Activated naive CD4-positive, alpha-beta T cell treated with anti-CD3 and anti-CD28 coated beads for 36 hours (primary cell): ENCODE measurements around the gene NUDT17. TPM values are rescaled to one million over a fixed set of nuclear protein-coding genes. Genes with fewer than 3 reads are reported as not detected.

Experiments
- CTCF ChIA-PET: fragments of 350-600 bp; sonication (Branson Sonifier 250); formaldehyde crosslinking; loops from one replicate; lab custom pipeline; 2021; ENCODE audit warnings: antibody characterized with exemption; lab: Charles Lee
- DNase-seq: peaks from one replicate; pipeline ENCODE4 v3.0.0-alpha.2; 2020
- H3K27ac Mint-ChIP-seq: one replicate; pipeline ENCODE4 v1.8.0; 2021; ENCODE audit warnings: mild to moderate bottlenecking, mixed read lengths
- H3K27me3 Mint-ChIP-seq: one replicate; pipeline ENCODE4 v1.8.0; 2021; ENCODE audit warnings: low read depth, mixed read lengths
- H3K36me3 Mint-ChIP-seq: one replicate; pipeline ENCODE4 v1.8.0; 2021; ENCODE audit warnings: low read depth, mixed read lengths
- H3K4me1 Mint-ChIP-seq: one replicate; pipeline ENCODE4 v1.8.0; 2021; ENCODE audit warnings: low read depth, mixed read lengths
- H3K4me3 Mint-ChIP-seq: one replicate; pipeline ENCODE4 v1.8.0; 2021; ENCODE audit warnings: mild to moderate bottlenecking, moderate library complexity, mixed read lengths
- H3K9me3 Mint-ChIP-seq: one replicate; pipeline ENCODE4 v1.8.0; 2021; ENCODE audit warnings: mixed read lengths
- intact Hi-C: fragments of 100-400 bp; cut with micrococcal nuclease; formaldehyde crosslinking; loops from one replicate; pipeline ENCODE4 v1.15.1; 2023
- microRNA-seq: library from miRNA; unstranded; fragments of <30 nt; microRNA quantifications from one replicate; pipeline ENCODE4 v1.2.0, GENCODE V29; 2022; ENCODE audit warnings: borderline microRNAs expressed, borderline replicate concordance
- total RNA-seq, 2 experiments: library from RNA; stranded (reverse); gene quantifications; one replicate each; pipeline ENCODE4 v1.2.3, GENCODE V29; 2021

NUDT17 gene
- total RNA-seq, 2 experiments from 2014 or later: 3.2 to 3.4 TPM

DNA sequence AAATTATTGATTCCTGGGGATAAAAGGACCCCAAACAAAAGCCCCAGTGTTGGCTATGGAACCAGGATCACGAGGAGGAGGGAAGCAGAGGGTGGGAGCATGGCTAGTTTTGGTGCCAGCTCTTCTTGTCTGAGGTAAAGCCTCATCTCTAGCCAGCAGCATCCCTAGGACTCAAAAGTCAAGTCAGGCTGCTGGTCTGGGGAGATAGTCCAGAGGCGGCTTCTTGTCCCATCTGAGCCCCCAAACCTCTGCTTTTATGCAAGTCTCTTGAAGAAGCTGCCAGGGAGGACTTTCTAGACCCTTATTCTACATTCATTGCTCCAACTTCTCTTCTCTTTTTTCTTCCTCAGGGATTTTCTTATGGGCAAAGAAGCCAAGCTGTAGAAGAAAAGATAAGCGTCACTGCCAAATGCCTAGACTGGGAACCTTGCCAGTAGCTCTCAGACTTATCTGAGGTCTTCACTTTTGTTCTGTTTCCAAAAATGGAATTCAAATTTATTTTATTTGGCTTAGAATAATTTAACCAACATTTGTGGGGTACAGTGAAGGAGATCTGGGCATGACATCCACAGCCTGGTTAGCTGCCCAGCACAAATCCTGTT, 47.2 kb downstream of the NUDT17 start:
- Mint-ChIP-seq H3K27me3 (no peaks in the 10 kb centered on the region), H3K27ac (no peak overlapping the region), H3K36me3 (peaks cover 1% of the 10 kb centered on the region), H3K9me3 (no peaks in the 10 kb centered on the region), H3K4me1 (no peaks in the 10 kb centered on the region), H3K4me3 (no peak overlapping the region)
- intact Hi-C loops: no loop called here
- CTCF ChIA-PET: interaction anchor here (0.8 to 3.2 kb wide), 15 partner anchors 10 to 143 kb away, joined by 3 to 23 read pairs (median 7); partner anchors contain the start of genes ITGA10 and PIAS3
- no peak for DNase-seq

DNA sequence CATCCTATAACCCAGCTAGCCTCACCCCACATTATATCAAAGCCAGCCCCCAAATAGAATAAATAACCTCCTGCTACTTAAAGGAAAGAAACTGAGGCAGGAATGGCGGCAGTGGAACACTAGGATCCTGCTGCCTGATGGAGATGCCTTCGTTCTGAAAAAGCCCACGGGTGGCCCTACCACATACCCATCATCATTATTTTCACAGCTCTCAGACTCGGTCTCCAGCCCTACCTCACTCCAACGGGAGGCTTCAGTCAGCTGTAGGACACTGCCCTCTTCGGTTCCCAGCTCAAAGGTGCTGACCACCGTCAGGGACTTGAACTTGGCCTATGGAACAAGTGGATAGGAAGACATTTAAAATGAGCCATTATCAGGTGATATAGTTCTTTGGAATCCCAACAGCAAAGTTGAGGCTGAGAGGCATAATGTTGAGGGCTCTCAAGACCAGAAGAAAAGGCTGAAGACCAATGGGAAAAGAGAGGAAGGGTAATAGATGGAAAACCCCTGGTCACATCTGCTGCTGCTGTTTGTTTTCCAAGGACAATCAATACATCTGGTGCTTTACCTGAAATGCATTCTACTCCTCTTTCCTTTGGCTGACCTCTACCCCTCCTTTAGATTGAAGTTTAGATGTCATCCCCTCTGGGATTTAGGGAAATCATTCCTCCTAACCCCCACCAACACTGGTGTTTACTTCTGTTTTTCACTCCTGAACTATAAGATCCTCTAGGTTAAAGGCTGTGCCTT, 48.1 kb downstream of the NUDT17 start:
- Mint-ChIP-seq H3K36me3 (peaks cover 2% of the 10 kb centered on the region), H3K27ac (no peak overlapping the region), H3K4me1 (no peaks in the 10 kb centered on the region), H3K9me3 (no peaks in the 10 kb centered on the region), H3K27me3 (no peaks in the 10 kb centered on the region), H3K4me3 (no peak overlapping the region)
- intact Hi-C loops: no loop called here
- no peak for DNase-seq
- CTCF ChIA-PET: interaction anchor here (0.8 to 3.2 kb wide), 10 partner anchors 13 to 124 kb away, joined by 3 to 23 read pairs (median 11); partner anchors contain the start of genes ITGA10 and PIAS3

DNA sequence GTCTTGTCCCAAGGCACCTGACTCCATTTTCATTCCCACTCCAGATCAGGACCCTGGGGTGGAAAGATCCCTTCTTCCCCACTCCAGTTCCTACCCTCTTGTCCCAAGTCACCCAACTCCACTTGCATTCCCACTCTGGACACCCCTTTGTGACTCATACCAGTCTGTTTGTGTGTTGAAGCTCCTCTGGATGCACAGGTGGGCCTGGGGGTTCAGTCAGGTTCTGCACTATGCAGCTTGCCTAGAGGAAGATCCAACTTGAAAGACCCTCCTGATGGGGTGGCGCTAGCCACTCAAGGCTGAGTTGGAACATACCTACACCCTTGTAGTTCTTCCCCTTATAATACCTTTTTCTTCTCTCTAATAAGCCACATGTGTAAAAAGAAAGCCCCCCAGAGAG, 50.0 kb downstream of the NUDT17 start:
- Mint-ChIP-seq H3K4me1 (no peaks in the 10 kb centered on the region), H3K27me3 (no peaks in the 10 kb centered on the region), H3K36me3 (peaks cover 4% of the 10 kb centered on the region), H3K9me3 (no peaks in the 10 kb centered on the region), H3K4me3 (no peak overlapping the region), H3K27ac (no peak overlapping the region)
- DNase-seq: no peak
- intact Hi-C loops: no loop called here
- CTCF ChIA-PET: interaction anchor here (0.6 to 2.8 kb wide), 8 partner anchors 13 to 112 kb away, joined by 3 to 15 read pairs (median 4); partner anchors contain the start of genes ITGA10 and NUDT17

DNA sequence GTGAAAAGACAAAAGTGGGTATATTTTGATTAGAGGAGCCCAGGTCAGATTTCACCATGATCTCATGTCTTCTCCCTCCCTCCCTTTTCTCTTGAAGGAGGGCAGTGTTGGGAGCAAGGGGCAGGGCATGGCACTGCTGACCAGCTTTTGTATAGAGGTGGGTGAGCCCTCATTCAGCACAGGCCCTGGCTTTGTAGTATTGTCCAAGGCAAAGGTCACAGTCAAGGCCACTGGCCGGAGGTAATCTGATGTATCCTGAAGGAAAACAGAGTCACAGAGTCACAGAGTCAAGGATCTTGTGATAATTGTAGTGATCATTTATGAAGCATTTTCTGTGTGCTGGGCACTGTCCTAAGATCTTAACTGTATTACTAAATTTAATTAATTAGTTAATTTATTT, 52.5 kb downstream of the NUDT17 start:
- CTCF ChIA-PET: interaction anchor here (1.1 kb wide), 1 partner anchor 43 kb away, joined by 3 read pairs; no protein-coding TSS in a partner anchor
- Mint-ChIP-seq H3K27ac (no peak overlapping the region), H3K4me1 (no peaks in the 10 kb centered on the region), H3K36me3 (peaks cover 4% of the 10 kb centered on the region), H3K9me3 (no peaks in the 10 kb centered on the region), H3K27me3 (no peaks in the 10 kb centered on the region), H3K4me3 (no peak overlapping the region)
- no peak for DNase-seq
- intact Hi-C loops: no loop called here

Small RNA genes lying within 50 kb of the gene (microRNA-seq; reads per million reads assigned to microRNA genes)
- not detected for gene MIR6736

Other genes with a start within 250 kb of the NUDT17 start
- gene GPR89A, start 237.6 kb upstream of the NUDT17 start, total RNA-seq: 10 to 100 TPM; 18.0 to 19.4 TPM
- not detected for gene PDZK1, start 138.3 kb upstream of the NUDT17 start, total RNA-seq
- gene CD160, start 126.1 kb upstream of the NUDT17 start, total RNA-seq: not detected
- 1 to 10 TPM; 7.5 to 8.0 TPM for gene RNF115, start 21.5 kb upstream of the NUDT17 start, total RNA-seq
- gene POLR3C, start 21.4 kb upstream of the NUDT17 start, total RNA-seq: 10 to 100 TPM; 18.8 to 19.2 TPM
- gene PIAS3, start 13.5 kb downstream of the NUDT17 start, total RNA-seq: 10 to 100 TPM; 19.1 to 19.6 TPM
- under 1 TPM; 0.19 to 0.20 TPM for gene ANKRD35, start 40.2 kb downstream of the NUDT17 start, total RNA-seq
- gene ITGA10, start 64.4 kb downstream of the NUDT17 start, total RNA-seq: under 1 TPM; 0.41 to 0.54 TPM
- 10 to 100 TPM; 18.0 to 19.0 TPM for gene PEX11B, start 73.1 kb downstream of the NUDT17 start, total RNA-seq
- 100 to 1,000 TPM; 241 to 242 TPM for gene RBM8A, start 81.9 kb downstream of the NUDT17 start, total RNA-seq
- gene LIX1L, start 112.4 kb downstream of the NUDT17 start, total RNA-seq: 10 to 100 TPM; 43.6 to 44.3 TPM
- 1 to 10 TPM; 3.7 to 4.3 TPM for gene ANKRD34A, start 118.9 kb downstream of the NUDT17 start, total RNA-seq
- 10 to 100 TPM; 32.0 to 34.0 TPM for gene POLR3GL, start 119.1 kb downstream of the NUDT17 start, total RNA-seq
- gene TXNIP, start 150.9 kb downstream of the NUDT17 start, total RNA-seq: 10 to 100 TPM; 86.0 to 91.1 TPM
- gene HJV, start 176.1 kb downstream of the NUDT17 start, total RNA-seq: not detected